Left cardiac atrium (tissue), 4 donors: ENCODE measurements around the gene CTDSPL. TPM values are rescaled to one million over a fixed set of nuclear protein-coding genes. Genes with fewer than 3 reads are reported as not detected.

Experiments used
- ATAC-seq, 2 donors: fragments of 200-7000 bp; cut with Tn5 transposase; one replicate each; pipeline ENCODE4 v1.9.1; 2020; ENCODE audit warnings: mild to moderate bottlenecking in 2 of 2, moderate library complexity in 2 of 2
- DNase-seq: peaks from one replicate; pipeline ENCODE4 v3.0.0-alpha.2; 2020
- intact Hi-C, 2 donors: fragments of 100-400 bp; cut with DNase I; formaldehyde crosslinking; loops; one replicate each; pipeline versions ENCODE4 v1.14.1 to v1.15.1; 2022 to 2023
- total RNA-seq, 2 donors: library from RNA; stranded (reverse); fragmentation: NEBNext Ultra II Directional; extraction: Animal tissue kit (Norgen Biotek cat#: 25700); gene quantifications; one replicate each; pipeline ENCODE4 v1.2.1, GENCODE V29; 2021
- donor health status: DM: no; HTN: yes; CAD: no.
- donor health status: DM: no; HTN: yes; CAD: no; lungs with severe emphysema.
- donor health status: DM: yes; HTN: yes; CAD: no.
- donor health status: Dilated cardiomyopathy.

CTDSPL gene
- total RNA-seq, 2 donors from 2014 or later: 46.4 to 50.2 TPM

GRCh38 chr3:37991109-37991508 is 129.4 kb downstream of the CTDSPL start:
- intact Hi-C loops: no loop called here
- no peak for DNase-seq

GRCh38 chr3:37991823-37992222 is 130.1 kb downstream of the CTDSPL start:
- ATAC-seq: no peak
- intact Hi-C loops: no loop called here
- DNase-seq: no peak

More at GRCh38 chr3:37991109-37991508, 129.4 kb downstream of the CTDSPL start:
- no peak for ATAC-seq

GRCh38 chr3:37992271-37993066 is 130.8 kb downstream of the CTDSPL start:
- no peak for ATAC-seq
- intact Hi-C loops: no loop called here
- DNase-seq: no peak

GRCh38 chr3:37993067-37993455 is 131.4 kb downstream of the CTDSPL start:
- intact Hi-C loops: no loop called here
- ATAC-seq: no peak
- peak; percentile 9 for DNase-seq

GRCh38 chr3:37993460-37993819 is 131.8 kb downstream of the CTDSPL start:
- ATAC-seq: no peak
- intact Hi-C loops: no loop called here
- no peak for DNase-seq

- DNase-seq (peak; percentile 89), ATAC-seq (peak; percentile 71 to 76)
- intact Hi-C loops: no loop called here
These were observed 132.3 kb downstream of the CTDSPL start for GRCh38 chr3:37993820-37994638.

- DNase-seq (no peak), ATAC-seq (no peak)
- intact Hi-C loops: no loop called here
These were observed 132.9 kb downstream of the CTDSPL start for GRCh38 chr3:37994639-37994972.

- DNase-seq (peak; percentile 9), ATAC-seq (no peak)
- intact Hi-C loops: no loop called here
These were observed 134.3 kb downstream of the CTDSPL start for GRCh38 chr3:37995652-37996641.

- DNase-seq: peak; percentile 68
- ATAC-seq: peak; percentile 3 to 14
- intact Hi-C loops: no loop called here
These were observed 135.2 kb downstream of the CTDSPL start for GRCh38 chr3:37996785-37997301.

GRCh38 chr3:37997342-37997741 is 135.7 kb downstream of the CTDSPL start:
- intact Hi-C loops: no loop called here
- DNase-seq (peak; percentile 17), ATAC-seq (no peak)

- intact Hi-C loops: no loop called here
These were observed 136.2 kb downstream of the CTDSPL start for GRCh38 chr3:37997791-37998370.

GRCh38 chr3:37999836-38000235 is 138.2 kb downstream of the CTDSPL start:
- intact Hi-C loops: loop anchor here in 1 of 2 donors (10.0 kb wide), 1 partner anchor 145 kb away; no protein-coding TSS in a partner anchor
- ATAC-seq (no peak), DNase-seq (peak; percentile 12)

More at GRCh38 chr3:37997791-37998370, 136.2 kb downstream of the CTDSPL start:
- ATAC-seq (no peak), DNase-seq (peak; percentile 37)

GRCh38 chr3:38000242-38000916 is 138.7 kb downstream of the CTDSPL start:
- DNase-seq: peak; percentile 22
- intact Hi-C loops: loop anchor here in 1 of 2 donors (10.0 kb wide), 1 partner anchor 146 kb away; no protein-coding TSS in a partner anchor
- ATAC-seq: no peak

GRCh38 chr3:38000965-38001455 is 139.3 kb downstream of the CTDSPL start:
- DNase-seq: peak; percentile 14
- intact Hi-C loops: loop anchor here in 1 of 2 donors (10.0 kb wide), 1 partner anchor 146 kb away; no protein-coding TSS in a partner anchor
- no peak for ATAC-seq

- DNase-seq (peak; percentile 21), ATAC-seq (no peak)
- intact Hi-C loops: loop anchor here in 1 of 2 donors (10.0 kb wide), 1 partner anchor 147 kb away; no protein-coding TSS in a partner anchor
These were observed 139.9 kb downstream of the CTDSPL start for GRCh38 chr3:38001456-38002081.

GRCh38 chr3:38002291-38002876 is 140.7 kb downstream of the CTDSPL start:
- ATAC-seq (no peak), DNase-seq (peak; percentile 19)
- intact Hi-C loops: loop anchor here in 1 of 2 donors (10.0 kb wide), 1 partner anchor 148 kb away; no protein-coding TSS in a partner anchor

- DNase-seq (no peak), ATAC-seq (no peak)
- intact Hi-C loops: loop anchor here in 1 of 2 donors (10.0 kb wide), 1 partner anchor 148 kb away; no protein-coding TSS in a partner anchor
These were observed 141.3 kb downstream of the CTDSPL start for GRCh38 chr3:38002940-38003339.
